ENCODE data around the gene ABCA1.

DNA sequence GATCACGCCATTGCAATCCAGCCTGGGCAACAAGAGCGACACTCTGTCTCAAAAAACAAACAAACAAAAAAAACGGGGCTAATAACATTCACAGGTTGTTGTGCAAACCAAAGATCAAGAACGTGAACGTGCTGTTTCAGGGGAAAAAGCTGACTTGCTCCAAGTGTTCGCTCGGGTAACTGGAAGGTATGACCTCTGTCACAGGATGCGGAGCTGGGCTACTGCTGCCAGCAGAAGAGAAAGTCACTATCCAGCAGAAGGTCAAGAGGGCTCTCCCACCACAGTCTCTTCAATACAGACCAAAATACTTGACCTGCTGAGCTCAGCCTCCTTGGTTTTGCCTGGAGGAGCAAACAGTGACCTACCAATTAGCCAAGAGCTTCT lies 59.7 kb downstream of the ABCA1 start:
- TF ChIP-seq TCF7 (IDR thresholded peaks at IDR 0.05; ENCODE audit: low read depth): no peak
- TF ChIP-seq, protein P1, sequence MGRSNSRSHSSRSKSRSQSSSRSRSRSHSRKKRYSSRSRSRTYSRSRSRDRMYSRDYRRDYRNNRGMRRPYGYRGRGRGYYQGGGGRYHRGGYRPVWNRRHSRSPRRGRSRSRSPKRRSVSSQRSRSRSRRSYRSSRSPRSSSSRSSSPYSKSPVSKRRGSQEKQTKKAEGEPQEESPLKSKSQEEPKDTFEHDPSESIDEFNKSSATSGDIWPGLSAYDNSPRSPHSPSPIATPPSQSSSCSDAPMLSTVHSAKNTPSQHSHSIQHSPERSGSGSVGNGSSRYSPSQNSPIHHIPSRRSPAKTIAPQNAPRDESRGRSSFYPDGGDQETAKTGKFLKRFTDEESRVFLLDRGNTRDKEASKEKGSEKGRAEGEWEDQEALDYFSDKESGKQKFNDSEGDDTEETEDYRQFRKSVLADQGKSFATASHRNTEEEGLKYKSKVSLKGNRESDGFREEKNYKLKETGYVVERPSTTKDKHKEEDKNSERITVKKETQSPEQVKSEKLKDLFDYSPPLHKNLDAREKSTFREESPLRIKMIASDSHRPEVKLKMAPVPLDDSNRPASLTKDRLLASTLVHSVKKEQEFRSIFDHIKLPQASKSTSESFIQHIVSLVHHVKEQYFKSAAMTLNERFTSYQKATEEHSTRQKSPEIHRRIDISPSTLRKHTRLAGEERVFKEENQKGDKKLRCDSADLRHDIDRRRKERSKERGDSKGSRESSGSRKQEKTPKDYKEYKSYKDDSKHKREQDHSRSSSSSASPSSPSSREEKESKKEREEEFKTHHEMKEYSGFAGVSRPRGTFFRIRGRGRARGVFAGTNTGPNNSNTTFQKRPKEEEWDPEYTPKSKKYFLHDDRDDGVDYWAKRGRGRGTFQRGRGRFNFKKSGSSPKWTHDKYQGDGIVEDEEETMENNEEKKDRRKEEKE (IDR thresholded peaks at IDR 0.05): no peak
- no peak for TF ChIP-seq ARNTL (CRISPR knock-in tag; IDR thresholded peaks at IDR 0.05)
- TF ChIP-seq, protein P2, sequence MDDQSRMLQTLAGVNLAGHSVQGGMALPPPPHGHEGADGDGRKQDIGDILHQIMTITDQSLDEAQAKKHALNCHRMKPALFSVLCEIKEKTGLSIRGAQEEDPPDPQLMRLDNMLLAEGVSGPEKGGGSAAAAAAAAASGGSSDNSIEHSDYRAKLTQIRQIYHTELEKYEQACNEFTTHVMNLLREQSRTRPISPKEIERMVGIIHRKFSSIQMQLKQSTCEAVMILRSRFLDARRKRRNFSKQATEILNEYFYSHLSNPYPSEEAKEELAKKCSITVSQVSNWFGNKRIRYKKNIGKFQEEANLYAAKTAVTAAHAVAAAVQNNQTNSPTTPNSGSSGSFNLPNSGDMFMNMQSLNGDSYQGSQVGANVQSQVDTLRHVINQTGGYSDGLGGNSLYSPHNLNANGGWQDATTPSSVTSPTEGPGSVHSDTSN (CRISPR knock-in tag; IDR thresholded peaks at IDR 0.05; ENCODE audit: borderline replicate concordance): no peak
- no peak for TF ChIP-seq HOXA7 (CRISPR knock-in tag; IDR thresholded peaks at IDR 0.05)
- TF ChIP-seq, protein P3, sequence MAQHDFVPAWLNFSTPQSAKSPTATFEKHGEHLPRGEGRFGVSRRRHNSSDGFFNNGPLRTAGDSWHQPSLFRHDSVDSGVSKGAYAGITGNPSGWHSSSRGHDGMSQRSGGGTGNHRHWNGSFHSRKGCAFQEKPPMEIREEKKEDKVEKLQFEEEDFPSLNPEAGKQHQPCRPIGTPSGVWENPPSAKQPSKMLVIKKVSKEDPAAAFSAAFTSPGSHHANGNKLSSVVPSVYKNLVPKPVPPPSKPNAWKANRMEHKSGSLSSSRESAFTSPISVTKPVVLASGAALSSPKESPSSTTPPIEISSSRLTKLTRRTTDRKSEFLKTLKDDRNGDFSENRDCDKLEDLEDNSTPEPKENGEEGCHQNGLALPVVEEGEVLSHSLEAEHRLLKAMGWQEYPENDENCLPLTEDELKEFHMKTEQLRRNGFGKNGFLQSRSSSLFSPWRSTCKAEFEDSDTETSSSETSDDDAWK (CRISPR knock-in tag; IDR thresholded peaks at IDR 0.05): no peak
- no peak for TF ChIP-seq EHMT2 (IDR thresholded peaks at IDR 0.05; ENCODE audit: borderline replicate concordance, low read depth, low read length)
- TF ChIP-seq KDM1A (CRISPR knock-in tag; IDR thresholded peaks at IDR 0.05): no peak
- TF ChIP-seq ZNF530 (CRISPR knock-in tag; IDR thresholded peaks at IDR 0.05; ENCODE audit: low read depth): no peak
- no peak for TF ChIP-seq ZNF121 (CRISPR knock-in tag; IDR thresholded peaks at IDR 0.05)
